Kidney tubule cell (primary cell): Measurements from ENCODE around the gene PRR30.
"Not testable (repeated sequence)": the region's sequence is repeated elsewhere in the genome, so short reads cannot be mapped to it uniquely, and the experiment has no call there.

ENCODE experiments used
- DNase-seq: peaks from one replicate; pipeline ENCODE4 v3.0.0-alpha.2; 2018; ENCODE audit warnings: low spot score

Gene PRR30

GRCh38 chr2:27139310-27139709, at the start of gene PRR30:
TSS of gene PRR30 (minus strand) at chr2:27139410. CDS start at chr2:27138329, 1,081 bp downstream.
- DNase-seq: no peak

GRCh38 chr2:27186613-27187345, 47.6 kb upstream of the PRR30 start:
- DNase-seq: no peak

GRCh38 chr2:27185331-27186026, 46.3 kb upstream of the PRR30 start:
- DNase-seq: no peak

GRCh38 chr2:27184115-27184514, 44.9 kb upstream of the PRR30 start:
- DNase-seq: no peak

- DNase-seq: no peak
Measured at GRCh38 chr2:27182346-27182745, 43.1 kb upstream of the PRR30 start.

GRCh38 chr2:27179344-27180000, 40.3 kb upstream of the PRR30 start:
- no peak for DNase-seq

- no peak for DNase-seq
Measured at GRCh38 chr2:27178469-27178868, 39.3 kb upstream of the PRR30 start.

- no peak for DNase-seq
Measured at GRCh38 chr2:27177441-27178351, 38.5 kb upstream of the PRR30 start.

- DNase-seq: not testable (repeated sequence)
Measured at GRCh38 chr2:27175781-27176180, 36.6 kb upstream of the PRR30 start.

- DNase-seq: no peak
Measured at GRCh38 chr2:27175330-27175729, 36.1 kb upstream of the PRR30 start.

GRCh38 chr2:27174638-27175037, 35.4 kb upstream of the PRR30 start:
- DNase-seq: peak; percentile 5

- no peak for DNase-seq
Measured at GRCh38 chr2:27171351-27171848, 32.2 kb upstream of the PRR30 start.

- no peak for DNase-seq
Measured at GRCh38 chr2:27170581-27171337, 31.5 kb upstream of the PRR30 start.

GRCh38 chr2:27164960-27165763, 26.0 kb upstream of the PRR30 start:
- DNase-seq: no peak

GRCh38 chr2:27162151-27163121, 23.2 kb upstream of the PRR30 start:
- no peak for DNase-seq

- no peak for DNase-seq
Measured at GRCh38 chr2:27160191-27160590, 21.0 kb upstream of the PRR30 start.

GRCh38 chr2:27159271-27159670, 20.1 kb upstream of the PRR30 start:
- DNase-seq: no peak

- no peak for DNase-seq
Measured at GRCh38 chr2:27158468-27158867, 19.3 kb upstream of the PRR30 start.

- DNase-seq: no peak
Measured at GRCh38 chr2:27155069-27155520, 15.9 kb upstream of the PRR30 start.
